DOHH2 (cell line): Measurements from ENCODE around the gene ABCA9.

Source experiments
- H3F3A ChIP-seq: fragments of 200-600 bp; sonication (generic), shearing (Covaris generic); 2 replicates; pipeline ENCODE4 v1.6.0; 2016; ENCODE audit warnings: antibody characterized with exemption, mild to moderate bottlenecking; ENCODE audit not compliant: control insufficient read depth, insufficient read depth
- H3K27ac ChIP-seq: fragments of 200-600 bp; sonication (generic); 2 replicates; pipeline ENCODE4 v1.5.1; 2014; ENCODE audit warnings: low read depth, mild to moderate bottlenecking, low read length, moderate library complexity
- H3K27me3 ChIP-seq: fragments of 200-600 bp; sonication (generic); 2 replicates; pipeline ENCODE4 v1.6.1; 2014; ENCODE audit warnings: mild to moderate bottlenecking, low read length, mixed read lengths; ENCODE audit not compliant: control insufficient read depth
- H3K36me3 ChIP-seq: fragments of 200-600 bp; sonication (generic); 2 replicates; pipeline ENCODE4 v1.6.1; 2014; ENCODE audit warnings: mild to moderate bottlenecking, low read length, moderate library complexity, mixed read lengths; ENCODE audit not compliant: control insufficient read depth
- H3K4me1 ChIP-seq: fragments of 200-600 bp; sonication (generic); 2 replicates; pipeline ENCODE4 v1.6.1; 2014; ENCODE audit warnings: mild to moderate bottlenecking, low read length, mixed read lengths; ENCODE audit not compliant: control insufficient read depth
- H3K4me2 ChIP-seq: fragments of 200-600 bp; sonication (generic); 2 replicates; pipeline ENCODE4 v1.6.0; 2014; ENCODE audit warnings: mild to moderate bottlenecking, low read length, moderate library complexity
- H3K4me3 ChIP-seq: fragments of 200-600 bp; sonication (generic); 2 replicates; pipeline ENCODE4 v1.5.1; 2014; ENCODE audit warnings: mild to moderate bottlenecking, low read length, mixed read lengths
- H3K79me2 ChIP-seq: fragments of 200-600 bp; sonication (generic); 2 replicates; pipeline ENCODE4 v1.6.1; 2014; ENCODE audit warnings: mild to moderate bottlenecking, low read length, mixed read lengths; ENCODE audit not compliant: control insufficient read depth
- H3K9me2 ChIP-seq: fragments of 200-600 bp; sonication (generic); replicated peaks from 2 replicates; pipeline ENCODE4 v1.6.1; 2014; ENCODE audit warnings: mild to moderate bottlenecking, low read length, mixed read lengths; ENCODE audit not compliant: control insufficient read depth
- H3K9me3 ChIP-seq: fragments of 200-600 bp; sonication (generic); 2 replicates; pipeline ENCODE4 v1.6.1; 2014; ENCODE audit warnings: antibody characterized with exemption, low read length, mixed read lengths; ENCODE audit not compliant: control insufficient read depth, insufficient read depth
- H4K20me1 ChIP-seq: fragments of 200-600 bp; sonication (generic); 2 replicates; pipeline ENCODE4 v1.6.0; 2014; ENCODE audit warnings: low read depth, mild to moderate bottlenecking, antibody characterized with exemption, low read length, moderate library complexity; ENCODE audit not compliant: control insufficient read depth, insufficient read depth
- CTCF ChIP-seq: fragments of 200-600 bp; sonication (generic); IDR thresholded peaks from one replicate; pipeline ENCODE4 v1.5.1; 2014; ENCODE audit warnings: antibody characterized with exemption, mild to moderate bottlenecking, low read depth, low read length; ENCODE audit not compliant: poor library complexity, severe bottlenecking
- EZH2phosphoT487 ChIP-seq: fragments of 200-600 bp; sonication (generic); IDR thresholded peaks from 2 replicates; pipeline ENCODE4 v1.6.1; 2017; ENCODE audit warnings: borderline replicate concordance, mild to moderate bottlenecking, antibody characterized with exemption, low read length, moderate library complexity, mixed read lengths

Gene ABCA9

GRCh38 chr17:69064476-69064875 lies 3.7 kb upstream of the ABCA9 start:
- H3K4me2 ChIP-seq = no peak overlapping the region

GRCh38 chr17:69064001-69064400 lies 3.3 kb upstream of the ABCA9 start:
- H3K9me3 ChIP-seq = no peaks in the 10 kb centered on the region
- H3K4me3 ChIP-seq = no peak overlapping the region
- H4K20me1 ChIP-seq = no peaks in the 10 kb centered on the region
- no peaks in the 10 kb centered on the region for H3F3A ChIP-seq
- H3K36me3 ChIP-seq = no peaks in the 10 kb centered on the region
- TF ChIP-seq EZH2phosphoT487 (no peak), CTCF (no peak)
- H3K27me3 ChIP-seq = no peaks in the 10 kb centered on the region; the same call in 1 of the 2 replicates
- no peaks in the 10 kb centered on the region for H3K79me2 ChIP-seq
- H3K4me2 ChIP-seq = no peak overlapping the region
- H3K27ac ChIP-seq = no peak overlapping the region
- H3K4me1 ChIP-seq = no peaks in the 10 kb centered on the region
- no peaks in the 10 kb centered on the region for H3K9me2 ChIP-seq

More at GRCh38 chr17:69064476-69064875, 3.7 kb upstream of the ABCA9 start:
- no peak overlapping the region for H3K4me3 ChIP-seq
- no peak for TF ChIP-seq CTCF
- no peak for TF ChIP-seq EZH2phosphoT487
- no peaks in the 10 kb centered on the region; the same call in 1 of the 2 replicates for H3K27me3 ChIP-seq
- no peaks in the 10 kb centered on the region for H4K20me1 ChIP-seq
- no peaks in the 10 kb centered on the region for H3F3A ChIP-seq
- H3K9me3 ChIP-seq = no peaks in the 10 kb centered on the region
- no peaks in the 10 kb centered on the region for H3K79me2 ChIP-seq
- no peak overlapping the region for H3K27ac ChIP-seq
- H3K36me3 ChIP-seq = no peaks in the 10 kb centered on the region
- H3K9me2 ChIP-seq = no peaks in the 10 kb centered on the region
- H3K4me1 ChIP-seq = no peaks in the 10 kb centered on the region

- Histone ChIP-seq H3K79me2 (no peaks in the 10 kb centered on the region), H4K20me1 (no peaks in the 10 kb centered on the region), H3K4me1 (no peaks in the 10 kb centered on the region), H3K9me3 (no peaks in the 10 kb centered on the region), H3K4me2 (no peak overlapping the region), H3K4me3 (no peak overlapping the region), H3K27ac (no peak overlapping the region), H3K9me2 (no peaks in the 10 kb centered on the region), H3K36me3 (no peaks in the 10 kb centered on the region), H3F3A (no peaks in the 10 kb centered on the region), H3K27me3 (no peaks in the 10 kb centered on the region; the same call in 1 of the 2 replicates)
- no peak for TF ChIP-seq EZH2phosphoT487
- no peak for TF ChIP-seq CTCF
Measured at GRCh38 chr17:69062860-69063581, 2.3 kb upstream of the ABCA9 start.
